HepG2 (cell line): ENCODE measurements around the gene TRIM62. TPM values are rescaled to one million over a fixed set of nuclear protein-coding genes. Genes with fewer than 3 reads are reported as not detected.

Source experiments
- ATAC-seq: fragments of 200-7000 bp; cut with Tn5 transposase; 3 replicates; pipeline ENCODE4 v1.9.1; 2020; ENCODE audit warnings: mild to moderate bottlenecking, moderate library complexity
- BruUV-seq: library from RNA; stranded (reverse); fragments of 400-500 nt; replicated peaks from 2 replicates; lab custom pipeline; 2021; lab: Mats Ljungman, UMichigan
- CTCF ChIA-PET: fragments of 300-600 bp; formaldehyde crosslinking; extraction: SDS; loops from one replicate; lab custom pipeline; 2021; ENCODE audit warnings: low total read pairs, inconsistent platforms, low intra/inter-chr PET ratio; lab: Yijun Ruan, JAX
- POLR2A ChIA-PET: fragments of 350-600 bp; sonication (Branson Sonifier 250); formaldehyde crosslinking; loops from one replicate; lab custom pipeline; 2020; ENCODE audit warnings: antibody characterized with exemption, inconsistent platforms; lab: Yijun Ruan, JAX
- DNase-seq: peaks from one replicate; pipeline ENCODE4 v3.0.0-alpha.2; 2015; ENCODE audit warnings: low spot score
- FAIRE-seq: peaks from 3 replicates; lab custom pipeline; 2011; peaks lifted over from hg19 to GRCh38; lab: Jason Lieb, UNC
- H2AFZ ChIP-seq: one replicate; pipeline ENCODE4 v1.6.1; 2011; ENCODE audit warnings: low read length, inconsistent platforms
- H3K27ac ChIP-seq: fragments of 300-600 bp; 3 replicates; pipeline ENCODE4 v1.8.0; 2011; ENCODE audit warnings: mixed run types, mild to moderate bottlenecking, mixed read lengths, low read length, inconsistent platforms; ENCODE audit not compliant: insufficient read depth; ENCODE audit errors: extremely low read length
- H3K27me3 ChIP-seq, 2 experiments: fragments of 200-600 bp in 1 of 2; 2 replicates in 1 of 2; 3 replicates in 1 of 2; pipeline versions ENCODE4 v1.6.0 to v1.8.0; 2011; ENCODE audit warnings: low read length in 2 of 2, mild to moderate bottlenecking in 2 of 2, moderate library complexity in 2 of 2, inconsistent platforms in 1 of 2; ENCODE audit not compliant: insufficient read depth in 2 of 2, control insufficient read depth in 1 of 2
- H3K36me3 ChIP-seq, 2 experiments: fragments of 200-600 bp in 1 of 2; replicated peaks in 1 of 2; 2 replicates in 1 of 2; 3 replicates in 1 of 2; pipeline versions ENCODE4 v1.5.1 to v1.8.0; 2011; ENCODE audit warnings: low read length in 2 of 2, inconsistent platforms in 1 of 2; ENCODE audit not compliant: insufficient read depth in 2 of 2, control insufficient read depth in 1 of 2
- H3K4me1 ChIP-seq: 2 replicates; pipeline ENCODE4 v1.5.1; 2012; ENCODE audit warnings: low read length, inconsistent platforms; ENCODE audit not compliant: insufficient read depth
- H3K4me2 ChIP-seq: 2 replicates; pipeline ENCODE4 v1.6.0; 2011; ENCODE audit warnings: low read depth, low read length, inconsistent platforms
- H3K4me3 ChIP-seq, 3 experiments: fragments of 200-600 bp in 1 of 3; sonication (generic), shearing (Covaris generic) in 1 of 3; replicated peaks in 1 of 3; 2 replicates each; pipeline ENCODE4 v1.5.1; 2011 to 2016; ENCODE audit warnings: low read length in 3 of 3, inconsistent platforms in 2 of 3, low read depth in 2 of 3, mild to moderate bottlenecking in 2 of 3, control low read depth in 1 of 3, mixed read lengths in 1 of 3; ENCODE audit not compliant: insufficient read depth in 1 of 3
- H3K79me2 ChIP-seq: one replicate; pipeline ENCODE4 v1.6.1; 2011; ENCODE audit warnings: low read length, inconsistent platforms; ENCODE audit not compliant: insufficient read depth
- H3K9ac ChIP-seq: 2 replicates; pipeline ENCODE4 v1.6.0; 2011; ENCODE audit warnings: mild to moderate bottlenecking, low read depth, low read length, inconsistent platforms; ENCODE audit not compliant: insufficient read depth
- H3K9me3 ChIP-seq: 2 replicates; pipeline ENCODE4 v1.5.1; 2012; ENCODE audit warnings: mild to moderate bottlenecking, low read length
- H4K20me1 ChIP-seq: 2 replicates; pipeline ENCODE4 v1.6.0; 2011; ENCODE audit warnings: inconsistent platforms, mild to moderate bottlenecking, low read length, moderate library complexity; ENCODE audit not compliant: insufficient read depth
- ARHGAP35 ChIP-seq: sonication (generic); formaldehyde crosslinking; IDR thresholded peaks from 2 replicates; pipeline ENCODE4 v1.9.0; 2022; ENCODE audit warnings: mild to moderate bottlenecking, inconsistent platforms, moderate library complexity, missing genetic modification reagents, borderline replicate concordance
- CHD4 ChIP-seq: fragments of 200-600 bp; sonication (generic); IDR thresholded peaks from 2 replicates; pipeline ENCODE4 v1.7.0; 2017; ENCODE audit warnings: mild to moderate bottlenecking, low read length, borderline replicate concordance
- EEA1 ChIP-seq: sonication (generic); formaldehyde crosslinking; IDR thresholded peaks from 2 replicates; pipeline ENCODE4 v1.5.1; 2020; ENCODE audit warnings: mild to moderate bottlenecking, missing genetic modification reagents, borderline replicate concordance
- MTF1 ChIP-seq: sonication (generic); formaldehyde crosslinking; IDR thresholded peaks from 2 replicates; pipeline ENCODE4 v1.5.0; 2020; ENCODE audit warnings: missing genetic modification reagents
- ZBTB42 ChIP-seq: sonication (generic); formaldehyde crosslinking; IDR thresholded peaks from 2 replicates; pipeline ENCODE4 v1.5.0; 2020; ENCODE audit warnings: mild to moderate bottlenecking, missing genetic modification reagents
- ZFP82 ChIP-seq: sonication (generic); formaldehyde crosslinking; IDR thresholded peaks from 2 replicates; pipeline ENCODE4 v1.5.1; 2020; ENCODE audit warnings: mild to moderate bottlenecking, missing genetic modification reagents, borderline replicate concordance
- ZNF253 ChIP-seq: sonication (generic); formaldehyde crosslinking; IDR thresholded peaks from 2 replicates; pipeline ENCODE4 v1.8.0; 2022; ENCODE audit warnings: mild to moderate bottlenecking, missing genetic modification reagents, borderline replicate concordance
- ZNF34 ChIP-seq: sonication (generic); formaldehyde crosslinking; IDR thresholded peaks from 2 replicates; pipeline ENCODE4 v1.4.0; 2020; ENCODE audit warnings: mild to moderate bottlenecking, missing genetic modification reagents, borderline replicate concordance
- ZNF512 ChIP-seq: sonication (generic); formaldehyde crosslinking; IDR thresholded peaks from 2 replicates; pipeline ENCODE4 v1.4.0; 2020; ENCODE audit warnings: mild to moderate bottlenecking, missing genetic modification reagents
- ZNF749 ChIP-seq: sonication (generic); formaldehyde crosslinking; IDR thresholded peaks from 2 replicates; pipeline ENCODE4 v1.8.0; 2022; ENCODE audit warnings: mild to moderate bottlenecking, missing genetic modification reagents, moderate library complexity, borderline replicate concordance
- ZNF790 ChIP-seq: sonication (generic); formaldehyde crosslinking; IDR thresholded peaks from 2 replicates; pipeline ENCODE4 v1.8.0; 2022; ENCODE audit warnings: missing genetic modification reagents, mild to moderate bottlenecking, borderline replicate concordance
- ZNF879 ChIP-seq: sonication (generic); formaldehyde crosslinking; IDR thresholded peaks from 2 replicates; pipeline ENCODE4 v1.8.1; 2023; ENCODE audit warnings: missing genetic modification reagents
- WGBS: methylation state at CpG from one replicate; pipeline ENCODE4 v1.1.6; 2017; ENCODE audit warnings: low lambda C conversion rate; 5-methylcytosine and 5-hydroxymethylcytosine counted together
- in situ Hi-C: cut with HindIII; loops from 2 replicates; pipeline ENCODE4 v1.10.0; 2017; ENCODE audit warnings: low pct_unique_long_range_greater_than_20kb; ENCODE audit not compliant: extremely low pct_ligation_motif_present
- intact Hi-C: fragments of 100-400 bp; cut with micrococcal nuclease; formaldehyde crosslinking; loops from one replicate; pipeline ENCODE4 v1.10.0; 2022; ENCODE audit not compliant: unreplicated experiment
- polyA plus RNA-seq, 8 experiments: library from polyadenylated mRNA; depleted of rRNA in 3 of 8; stranded (reverse) in 7 of 8; unstranded in 1 of 8; fragments of >200 nt; fragmentation: Illumina TruSeq in 4 of 8; extraction: Trizol in 4 of 8; gene quantifications; 2 replicates each; pipeline versions ENCODE4 v1.2.1 to v1.2.3, GENCODE V29; 2011 to 2016; ENCODE audit warnings: low read depth in 4 of 8, missing spikeins in 1 of 8, mixed read lengths in 1 of 8; ENCODE audit not compliant: insufficient read depth in 1 of 8
- total RNA-seq, 5 experiments: library from RNA; depleted of rRNA; stranded (reverse); fragments of >200 nt; fragmentation: Illumina TruSeq; extraction: Trizol; gene quantifications; 2 replicates each; pipeline ENCODE4 v1.2.3, GENCODE V29; 2016; ENCODE audit warnings: low read depth in 1 of 5
- TF ChIP-seq, protein P1 (sequence below): sonication (generic); formaldehyde crosslinking; IDR thresholded peaks from 2 replicates; pipeline ENCODE4 v1.5.0; 2020; ENCODE audit warnings: mild to moderate bottlenecking, low read depth, missing genetic modification reagents, borderline replicate concordance
- TF ChIP-seq, protein P2 (sequence below): sonication (generic); formaldehyde crosslinking; conservative IDR thresholded peaks from 2 replicates; pipeline ENCODE4 v1.4.0; 2020; ENCODE audit warnings: missing genetic modification reagents
- TF ChIP-seq, protein P3 (sequence below): sonication (generic); formaldehyde crosslinking; IDR thresholded peaks from 2 replicates; pipeline ENCODE4 v1.8.0; 2022; ENCODE audit warnings: low read depth, missing genetic modification reagents

Gene TRIM62
- total and polyA plus RNA-seq, 2 of the 13 experiments (the other 11 are each of a cell fraction or from before 2014, with no cell fraction given), result 0.53 to 0.57 TPM

DNA sequence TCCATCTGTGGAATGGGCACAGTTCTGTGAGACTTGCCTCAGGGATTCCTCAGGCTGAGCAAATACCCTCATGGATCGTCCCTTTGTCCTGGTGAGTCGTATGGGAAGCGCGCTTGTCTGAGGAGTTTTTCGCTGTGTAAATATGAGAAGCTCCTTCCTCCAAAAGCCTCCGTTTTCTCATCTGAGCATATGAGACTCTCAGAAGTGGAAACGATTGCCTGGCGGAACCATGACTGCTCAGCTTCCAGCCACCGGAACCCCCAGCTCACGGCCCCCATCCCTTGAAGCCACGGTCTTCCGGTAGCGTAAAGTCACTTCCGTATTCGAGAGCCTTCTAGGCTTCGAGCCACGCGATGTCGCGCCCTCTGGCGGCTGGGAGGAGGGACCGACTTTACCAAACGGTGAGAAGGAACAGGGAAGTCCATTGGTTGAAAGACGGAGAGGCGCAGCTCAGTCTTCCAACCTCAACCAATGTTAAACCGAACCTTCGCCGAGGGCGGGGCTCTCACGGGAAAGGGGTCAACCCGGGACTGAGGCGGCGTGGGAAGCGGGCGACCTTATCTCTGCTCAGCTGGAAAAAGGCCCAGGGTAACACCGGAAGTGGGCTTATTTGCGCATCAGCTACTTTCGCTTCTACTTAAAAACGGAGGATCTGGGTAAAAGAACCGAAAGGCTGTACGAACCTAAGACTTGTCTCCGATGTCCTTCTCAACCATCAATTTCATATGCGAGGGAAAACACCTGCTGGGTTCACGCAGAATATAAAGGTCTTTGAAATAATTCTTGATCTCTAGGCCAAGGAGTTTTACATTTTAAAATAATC, 54.6 kb downstream of the TRIM62 start (continued):
- TF ChIP-seq ZNF749 (CRISPR knock-in tag) (peak; percentile 37; the same call in 1 of the 2 replicates), ZNF879 (CRISPR knock-in tag) (peak; percentile 61; the same call in 1 of the 2 replicates), EEA1 (CRISPR knock-in tag) (no peak), ZFP82 (no peak)
- TF ChIP-seq, protein P1, sequence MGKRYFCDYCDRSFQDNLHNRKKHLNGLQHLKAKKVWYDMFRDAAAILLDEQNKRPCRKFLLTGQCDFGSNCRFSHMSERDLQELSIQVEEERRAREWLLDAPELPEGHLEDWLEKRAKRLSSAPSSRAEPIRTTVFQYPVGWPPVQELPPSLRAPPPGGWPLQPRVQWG (CRISPR knock-in tag), result no peak

DNA sequence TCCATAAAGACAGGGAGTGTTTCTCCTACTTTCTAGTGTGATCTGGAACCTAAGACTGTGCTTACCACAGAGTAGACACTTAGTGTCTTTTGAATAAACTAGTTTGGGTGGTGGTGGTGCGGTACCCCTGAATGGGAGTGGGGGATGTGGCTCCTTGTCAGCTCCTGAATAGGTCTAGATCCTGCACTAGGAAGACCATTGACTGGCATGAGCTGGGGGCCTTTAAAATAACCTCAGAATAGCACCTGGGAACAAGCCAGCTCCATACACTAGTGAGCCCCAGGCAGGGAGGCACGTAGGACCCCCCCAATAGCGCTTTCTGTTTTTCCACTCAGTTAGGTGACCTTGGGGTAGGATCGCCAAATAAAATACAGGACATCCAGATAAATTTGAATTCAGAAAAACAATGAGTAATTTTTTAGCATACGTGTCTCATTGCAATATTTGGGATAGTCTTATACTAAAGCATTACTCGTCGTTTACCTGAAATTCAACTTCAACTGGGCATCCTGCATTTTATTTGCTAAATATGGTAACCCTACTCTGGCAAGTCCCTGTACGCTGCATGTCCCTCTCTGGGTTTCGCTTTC, 55.3 kb downstream of the TRIM62 start:
- H2AFZ ChIP-seq, result peak overlapping the region; percentile 89
- WGBS, result 20% methylated on average over 9 of the region's 9 CpGs
- TF ChIP-seq ZNF253 (CRISPR knock-in tag), result no peak
- no peak; the same call in 1 of the 2 replicates for TF ChIP-seq ZBTB42
- TF ChIP-seq ZNF34, result 0 out of 2 replicates have a peak, but pooled peaks have one; percentile 17
- no peak for TF ChIP-seq ARHGAP35 (CRISPR knock-in tag)
- TF ChIP-seq, protein P2, sequence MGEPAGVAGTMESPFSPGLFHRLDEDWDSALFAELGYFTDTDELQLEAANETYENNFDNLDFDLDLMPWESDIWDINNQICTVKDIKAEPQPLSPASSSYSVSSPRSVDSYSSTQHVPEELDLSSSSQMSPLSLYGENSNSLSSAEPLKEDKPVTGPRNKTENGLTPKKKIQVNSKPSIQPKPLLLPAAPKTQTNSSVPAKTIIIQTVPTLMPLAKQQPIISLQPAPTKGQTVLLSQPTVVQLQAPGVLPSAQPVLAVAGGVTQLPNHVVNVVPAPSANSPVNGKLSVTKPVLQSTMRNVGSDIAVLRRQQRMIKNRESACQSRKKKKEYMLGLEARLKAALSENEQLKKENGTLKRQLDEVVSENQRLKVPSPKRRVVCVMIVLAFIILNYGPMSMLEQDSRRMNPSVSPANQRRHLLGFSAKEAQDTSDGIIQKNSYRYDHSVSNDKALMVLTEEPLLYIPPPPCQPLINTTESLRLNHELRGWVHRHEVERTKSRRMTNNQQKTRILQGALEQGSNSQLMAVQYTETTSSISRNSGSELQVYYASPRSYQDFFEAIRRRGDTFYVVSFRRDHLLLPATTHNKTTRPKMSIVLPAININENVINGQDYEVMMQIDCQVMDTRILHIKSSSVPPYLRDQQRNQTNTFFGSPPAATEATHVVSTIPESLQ (CRISPR knock-in tag), result no peak
- TF ChIP-seq CHD4, result 0 out of 2 replicates have a peak, but pooled peaks have one; percentile 61
- TF ChIP-seq ZNF512, result 0 out of 2 replicates have a peak, but pooled peaks have one; percentile 74
- no peak for TF ChIP-seq ZNF790 (CRISPR knock-in tag)
- TF ChIP-seq, protein P3, sequence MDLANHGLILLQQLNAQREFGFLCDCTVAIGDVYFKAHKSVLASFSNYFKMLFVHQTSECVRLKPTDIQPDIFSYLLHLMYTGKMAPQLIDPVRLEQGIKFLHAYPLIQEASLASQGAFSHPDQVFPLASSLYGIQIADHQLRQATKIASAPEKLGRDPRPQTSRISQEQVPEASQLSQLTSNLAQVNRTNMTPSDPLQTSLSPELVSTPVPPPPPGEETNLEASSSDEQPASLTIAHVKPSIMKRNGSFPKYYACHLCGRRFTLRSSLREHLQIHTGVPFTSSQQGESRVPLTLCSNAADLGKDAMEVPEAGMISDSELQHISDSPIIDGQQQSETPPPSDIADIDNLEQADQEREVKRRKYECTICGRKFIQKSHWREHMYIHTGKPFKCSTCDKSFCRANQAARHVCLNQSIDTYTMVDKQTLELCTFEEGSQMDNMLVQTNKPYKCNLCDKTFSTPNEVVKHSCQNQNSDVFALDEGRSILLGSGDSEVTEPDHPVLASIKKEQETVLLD, result no peak
- TF ChIP-seq MTF1 (CRISPR knock-in tag), result no peak

More for the DNA sequence above, 55.3 kb downstream of the TRIM62 start:
- Histone ChIP-seq H3K4me2 (peak overlapping the region; percentile 89), H3K27me3 (no peaks in the 10 kb centered on the region; a peak in 1 of 5 replicates), H3K79me2 (peaks cover 22% of the 10 kb centered on the region), H3K4me3 (peak overlapping the region; percentile 82 to 92 (median 86)), H3K9ac (peak overlapping the region; percentile 95), H3K36me3 (no peaks in the 10 kb centered on the region), H3K4me1 (peaks cover 45% of the 10 kb centered on the region), H4K20me1 (no peaks in the 10 kb centered on the region), H3K27ac (peak overlapping the region; percentile 79), H3K9me3 (no peaks in the 10 kb centered on the region)
- ChIA-PET CTCF (no interaction called here), POLR2A (interaction anchor here (0.8 to 2.6 kb wide), 20 partner anchors 9 to 1733 kb away, joined by 3 to 19 read pairs (median 4); partner anchors contain the start of genes AZIN2, RBBP4, RNF19B and S100PBP)
- ATAC-seq, result no peak
- intact Hi-C loops (loop anchor here (5.0 to 10.0 kb wide), 2 partner anchors 128 to 346 kb away; partner anchors contain the start of genes ZNF362 and ZSCAN20), in situ Hi-C loops (no loop called here)
- DNase-seq, result no peak
- TSS peak; percentile 87 for BruUV-seq
- FAIRE-seq, result no peak
